ENCODE results near the gene ACOT12.

GRCh38 chr5:81313686-81314085 lies 80.2 kb downstream of the ACOT12 start:
- TF ChIP-seq POLR2A (IDR thresholded peaks at IDR 0.05) (no peak), CTCF (IDR thresholded peaks at IDR 0.05) (no peak)
